Airway epithelial cell (primary cell): Measurements from ENCODE around the gene PCDHGB6. TPM values are rescaled to one million over a fixed set of nuclear protein-coding genes. Genes with fewer than 3 reads are reported as not detected.

Source experiments
- total RNA-seq: library from RNA; depleted of rRNA; stranded (reverse); fragments of >200 nt; gene quantifications from 2 replicates; pipeline ENCODE4 v1.2.3, GENCODE V29; 2015

PCDHGB6 gene
- total RNA-seq, result 1.1 and 1.5 TPM in 2 replicates

GRCh38 chr5:141407790-141408505 lies at the start of gene PCDHGB6:
Gene PCDHGB6, plus strand, starts transcription at chr5:141408021. Its CDS starts 182 bp downstream, at chr5:141408203.

GRCh38 chr5:141359790-141360426 lies 47.9 kb upstream of the PCDHGB6 start, which contains the start of gene PCDHGB2:
Gene PCDHGB2, plus strand, starts transcription at chr5:141359994. Its CDS starts 142 bp downstream, at chr5:141360136.

GRCh38 chr5:141363952-141364660 lies 43.7 kb upstream of the PCDHGB6 start, which contains the start of gene PCDHGA5:
Gene PCDHGA5, plus strand, starts transcription at chr5:141364162. Its CDS starts 169 bp downstream, at chr5:141364331.

GRCh38 chr5:141369994-141370848 lies 37.6 kb upstream of the PCDHGB6 start, which contains the start of gene PCDHGB3:
Gene PCDHGB3, plus strand, starts transcription at chr5:141370242. Its CDS starts 153 bp downstream, at chr5:141370395.

GRCh38 chr5:141373673-141374317 lies 34.0 kb upstream of the PCDHGB6 start, which contains the start of gene PCDHGA6:
Gene PCDHGA6, plus strand, starts transcription at chr5:141373891. Its CDS starts 193 bp downstream, at chr5:141374084.

GRCh38 chr5:141382469-141383294 lies 25.1 kb upstream of the PCDHGB6 start, which contains the start of gene PCDHGA7:
Gene PCDHGA7, plus strand, starts transcription at chr5:141382742. Its CDS starts 158 bp downstream, at chr5:141382900.

GRCh38 chr5:141387557-141388311 lies 20.1 kb upstream of the PCDHGB6 start, which contains the start of gene PCDHGB4:
Gene PCDHGB4, plus strand, starts transcription at chr5:141387698. Its CDS starts 187 bp downstream, at chr5:141387885.

GRCh38 chr5:141392429-141393198 lies 15.2 kb upstream of the PCDHGB6 start, which contains the start of gene PCDHGA8:
Gene PCDHGA8, plus strand, starts transcription at chr5:141392633. Its CDS starts 181 bp downstream, at chr5:141392814.

GRCh38 chr5:141397756-141398551 lies 9.9 kb upstream of the PCDHGB6 start, which contains the start of gene PCDHGB5:
Gene PCDHGB5, plus strand, starts transcription at chr5:141397947. Its CDS starts 181 bp downstream, at chr5:141398128.

GRCh38 chr5:141402553-141403243 lies 5.1 kb upstream of the PCDHGB6 start, which contains the start of gene PCDHGA9:
Gene PCDHGA9, plus strand, starts transcription at chr5:141402778. Its CDS starts 175 bp downstream, at chr5:141402953.

GRCh38 chr5:141412854-141413539 lies 5.2 kb downstream of the PCDHGB6 start, which contains the start of gene PCDHGA10:
Gene PCDHGA10, plus strand, starts transcription at chr5:141412987. Its CDS starts 189 bp downstream, at chr5:141413176.

GRCh38 chr5:141417494-141418172 lies 9.8 kb downstream of the PCDHGB6 start, which contains the start of gene PCDHGB7:
Gene PCDHGB7, plus strand, starts transcription at chr5:141417677. Its CDS starts 183 bp downstream, at chr5:141417860.

GRCh38 chr5:141420855-141421488 lies 13.2 kb downstream of the PCDHGB6 start, which contains the start of gene PCDHGA11:
Gene PCDHGA11, plus strand, starts transcription at chr5:141421051. Its CDS starts 177 bp downstream, at chr5:141421228.

GRCh38 chr5:141430332-141431113 lies 22.7 kb downstream of the PCDHGB6 start, which contains the start of gene PCDHGA12:
Gene PCDHGA12, plus strand, starts transcription at chr5:141430507. Its CDS starts 253 bp downstream, at chr5:141430760.

